Endothelial cell of umbilical vein (primary cell): ENCODE measurements around the gene PPP1R13B. TPM values are rescaled to one million over a fixed set of nuclear protein-coding genes. Genes with fewer than 3 reads are reported as not detected.

Experiments
- BruUV-seq: library from RNA; stranded (reverse); fragments of 400-500 nt; replicated peaks from 2 replicates; lab custom pipeline; 2021; lab: Mats Ljungman, UMichigan
- CTCF ChIA-PET: fragments of 300-600, 350-600 bp; sonication (Branson Sonifier 250); formaldehyde crosslinking; loops from one replicate; lab custom pipeline; 2021; ENCODE audit warnings: antibody characterized with exemption, inconsistent platforms; lab: Charles Lee
- POLR2A ChIA-PET: fragments of 300-600, 350-600 bp; sonication (Branson Sonifier 250); formaldehyde crosslinking; loops from one replicate; lab custom pipeline; 2021; ENCODE audit warnings: antibody characterized with exemption, inconsistent platforms; lab: Charles Lee
- DNase-seq: peaks from one replicate; pipeline ENCODE4 v3.0.0-alpha.2; 2011; ENCODE audit warnings: low read depth, low spot score
- FAIRE-seq: peaks from 2 replicates; lab custom pipeline; 2011; peaks lifted over from hg19 to GRCh38; lab: Jason Lieb, UNC
- H2AFZ ChIP-seq: 2 replicates; pipeline ENCODE4 v1.6.0; 2012; ENCODE audit warnings: low read depth, low read length, control low read depth, inconsistent platforms
- H3K27ac ChIP-seq: 2 replicates; pipeline ENCODE4 v1.5.1; 2011; ENCODE audit warnings: low read depth, mild to moderate bottlenecking, control low read depth, low read length, moderate library complexity; ENCODE audit not compliant: insufficient read depth
- H3K27me3 ChIP-seq, 2 experiments: 2 replicates each; pipeline versions ENCODE4 v1.6.0 to v1.6.1; 2011; ENCODE audit warnings: low read length in 2 of 2, mixed read lengths in 1 of 2; ENCODE audit not compliant: control insufficient read depth in 2 of 2, insufficient read depth in 2 of 2
- H3K36me3 ChIP-seq, 2 experiments: 2 replicates in 1 of 2; 3 replicates in 1 of 2; pipeline ENCODE4 v1.5.1; 2011; ENCODE audit warnings: low read length in 2 of 2, mild to moderate bottlenecking in 1 of 2, moderate library complexity in 1 of 2; ENCODE audit not compliant: control insufficient read depth in 2 of 2, insufficient read depth in 2 of 2; ENCODE audit errors: extremely low read depth in 1 of 2
- H3K4me1 ChIP-seq: 3 replicates; pipeline ENCODE4 v1.5.1; 2011; ENCODE audit warnings: mild to moderate bottlenecking, low read length; ENCODE audit not compliant: control insufficient read depth, insufficient read depth; ENCODE audit errors: extremely low read depth
- H3K4me2 ChIP-seq: 2 replicates; pipeline ENCODE4 v1.6.1; 2011; ENCODE audit warnings: low read length, control low read depth, mixed read lengths; ENCODE audit not compliant: insufficient read depth
- H3K4me3 ChIP-seq, 3 experiments: fragments of 200-600 bp in 1 of 3; sonication (generic), shearing (Covaris generic) in 1 of 3; replicated peaks in 1 of 3; 2 replicates each; pipeline ENCODE4 v1.5.1; 2011 to 2016; ENCODE audit warnings: control low read depth in 3 of 3, low read length in 3 of 3, mild to moderate bottlenecking in 2 of 3, inconsistent platforms in 1 of 3, low read depth in 1 of 3, moderate library complexity in 1 of 3; ENCODE audit not compliant: insufficient read depth in 1 of 3
- H3K79me2 ChIP-seq: 2 replicates; pipeline ENCODE4 v1.6.0; 2012; ENCODE audit warnings: low read length, inconsistent platforms; ENCODE audit not compliant: control insufficient read depth, insufficient read depth
- H3K9ac ChIP-seq: replicated peaks from 2 replicates; pipeline ENCODE3; 2011; ENCODE audit warnings: low read length, control low read depth; ENCODE audit not compliant: insufficient read depth; ENCODE audit errors: extremely low read depth
- H3K9me1 ChIP-seq: replicated peaks from 3 replicates; pipeline ENCODE4 v1.6.0; 2011; ENCODE audit warnings: mild to moderate bottlenecking, low read length; ENCODE audit not compliant: control insufficient read depth, insufficient read depth; ENCODE audit errors: extremely low read depth
- H3K9me3 ChIP-seq: replicated peaks from 2 replicates; pipeline ENCODE4 v1.5.1; 2012; ENCODE audit warnings: low read length, inconsistent platforms; ENCODE audit not compliant: control insufficient read depth, insufficient read depth
- H4K20me1 ChIP-seq: replicated peaks from 2 replicates; pipeline ENCODE3; 2011; ENCODE audit warnings: mild to moderate bottlenecking, low read length; ENCODE audit not compliant: control insufficient read depth, insufficient read depth; ENCODE audit errors: extremely low read depth
- CTCF ChIP-seq, 2 donors: IDR thresholded peaks; 1 replicate in 1 of 2; 2 replicates in 1 of 2; pipeline ENCODE4 v1.5.1; 2011; ENCODE audit warnings: low read length in 2 of 2, mild to moderate bottlenecking in 2 of 2, moderate library complexity in 2 of 2, control low read depth in 1 of 2, inconsistent platforms in 1 of 2, low read depth in 1 of 2; ENCODE audit not compliant: insufficient read depth in 1 of 2; ENCODE audit errors: extremely low read depth in 1 of 2
- EZH2 ChIP-seq: IDR thresholded peaks from 2 replicates; pipeline ENCODE4 v1.6.1; 2012; ENCODE audit warnings: borderline replicate concordance, low read depth, mild to moderate bottlenecking, moderate library complexity, low read length, inconsistent platforms; ENCODE audit not compliant: severe bottlenecking
- FOS ChIP-seq: IDR thresholded peaks from 2 replicates; pipeline ENCODE4 v1.6.1; 2011; ENCODE audit warnings: mild to moderate bottlenecking, low read length, moderate library complexity, borderline replicate concordance; ENCODE audit not compliant: insufficient read depth
- GATA2 ChIP-seq: IDR thresholded peaks from 2 replicates; pipeline ENCODE4 v1.7.0; 2011; ENCODE audit warnings: low read depth, mild to moderate bottlenecking, moderate library complexity, mixed read lengths, low read length; ENCODE audit not compliant: insufficient read length, insufficient read depth
- JUN ChIP-seq: IDR thresholded peaks from 2 replicates; pipeline ENCODE4 v1.6.1; 2011; ENCODE audit warnings: borderline replicate concordance, low read depth; ENCODE audit not compliant: insufficient read length, insufficient read depth
- MAX ChIP-seq: IDR thresholded peaks from 2 replicates; pipeline ENCODE4 v1.6.1; 2011; ENCODE audit not compliant: insufficient read depth, insufficient read length
- POLR2A ChIP-seq: IDR thresholded peaks from 2 replicates; pipeline ENCODE4 v1.6.1; 2012; ENCODE audit warnings: low read depth, mild to moderate bottlenecking, control low read depth, low read length
- POLR2AphosphoS5 ChIP-seq: IDR thresholded peaks from 2 replicates; pipeline ENCODE4 v1.6.1; 2012; ENCODE audit warnings: low read depth, mild to moderate bottlenecking, control low read depth, low read length, moderate library complexity; ENCODE audit not compliant: insufficient read depth
- dilution Hi-C: fragments of 300-500 bp; cut with MboI; formaldehyde crosslinking; loops from one replicate; pipeline ENCODE4 v1.15.0; 2019; ENCODE audit warnings: low sequenced_read_pairs; ENCODE audit not compliant: extremely low pct_ligation_motif_present
- intact Hi-C: fragments of 100-400 bp; cut with micrococcal nuclease; formaldehyde crosslinking; loops from one replicate; pipeline ENCODE4 v1.10.0; 2022
- polyA plus RNA-seq, 4 experiments: library from polyadenylated mRNA; depleted of rRNA in 3 of 4; stranded (reverse) in 3 of 4; unstranded in 1 of 4; fragments of >200 nt; gene quantifications; 2 replicates each; pipeline versions ENCODE4 v1.2.1 to v1.2.3, GENCODE V29; 2011 to 2012; ENCODE audit warnings: missing spikeins in 1 of 4
- total RNA-seq: library from RNA; stranded (reverse); gene quantifications from 2 replicates; pipeline ENCODE4 v1.2.3, GENCODE V29; 2021

PPP1R13B gene
- total and polyA plus RNA-seq, 2 donors (not counting 3 experiments of a cell fraction or from before 2014, with no cell fraction given): 10.0 to 30.0 TPM

GRCh38 chr14:103816991-103817390, 30.4 kb downstream of the PPP1R13B start:
- intact Hi-C loops (no loop called here), dilution Hi-C loops (no loop called here)
- TF ChIP-seq GATA2 (no peak), JUN (no peak), POLR2AphosphoS5 (no peak), FOS (no peak), EZH2 (no peak), MAX (no peak), POLR2A (no peak), CTCF (IDR thresholded peaks at IDR 0.05; ENCODE audit: extremely low read depth in 1 of 2, insufficient read depth in 1 of 2, low read depth in 1 of 2, low read length in 2 of 2) (no peak)
- Histone ChIP-seq H3K36me3 (no peaks in the 10 kb centered on the region), H3K27ac (no peak overlapping the region), H3K9me1 (no peaks in the 10 kb centered on the region), H3K27me3 (no peaks in the 10 kb centered on the region), H3K4me2 (no peak overlapping the region), H4K20me1 (no peaks in the 10 kb centered on the region), H3K4me3 (no peak overlapping the region), H3K79me2 (peaks cover 2% of the 10 kb centered on the region), H3K4me1 (peaks cover 16% of the 10 kb centered on the region), H2AFZ (no peak overlapping the region), H3K9ac (no peak overlapping the region), H3K9me3 (no peaks in the 10 kb centered on the region)
- CTCF ChIA-PET: interaction anchor here (0.7 to 5.4 kb wide), 8 partner anchors 8 to 165 kb away, joined by 3 to 47 read pairs (median 4); no protein-coding TSS in a partner anchor
- BruUV-seq: no TSS peak
- POLR2A ChIA-PET: no interaction called here
- DNase-seq: no peak
- no peak for FAIRE-seq
